HepG2 (cell line): ENCODE measurements around the gene ERBB3. TPM values are rescaled to one million over a fixed set of nuclear protein-coding genes. Genes with fewer than 3 reads are reported as not detected.
A peak's percentile ranks its signal among the peaks of the same experiment; 100 is the strongest.

Experiments
- AKAP8 ChIP-seq: sonication (generic); formaldehyde crosslinking; IDR thresholded peaks from 2 replicates; pipeline ENCODE4 v1.5.1; 2020; ENCODE audit warnings: mild to moderate bottlenecking, missing genetic modification reagents
- ARHGAP35 ChIP-seq: sonication (generic); formaldehyde crosslinking; IDR thresholded peaks from 2 replicates; pipeline ENCODE4 v1.9.0; 2022; ENCODE audit warnings: mild to moderate bottlenecking, inconsistent platforms, moderate library complexity, missing genetic modification reagents, borderline replicate concordance
- GLI4 ChIP-seq: sonication (generic); formaldehyde crosslinking; IDR thresholded peaks from 2 replicates; pipeline ENCODE4 v1.5.1; 2020; ENCODE audit warnings: missing genetic modification reagents, mild to moderate bottlenecking, moderate library complexity, borderline replicate concordance
- HES4 ChIP-seq: sonication (generic); formaldehyde crosslinking; IDR thresholded peaks from 2 replicates; pipeline ENCODE4 v1.9.0; 2021; ENCODE audit warnings: mild to moderate bottlenecking, missing genetic modification reagents, borderline replicate concordance
- HOXA3 ChIP-seq: sonication (generic); formaldehyde crosslinking; IDR thresholded peaks from 2 replicates; pipeline ENCODE4 v1.5.0; 2020; ENCODE audit warnings: missing genetic modification reagents
- MIER3 ChIP-seq: IDR thresholded peaks from 2 replicates; pipeline ENCODE4 v1.6.1; 2016; ENCODE audit warnings: missing compliant biosample characterization, borderline replicate concordance
- NR2C2 ChIP-seq: sonication (generic); formaldehyde crosslinking; IDR thresholded peaks from 2 replicates; pipeline ENCODE4 v1.4.0; 2020; ENCODE audit warnings: missing genetic modification reagents, mild to moderate bottlenecking, moderate library complexity, borderline replicate concordance
- RBM22 ChIP-seq: fragments of 200-400 bp; formaldehyde crosslinking; optimal IDR thresholded peaks from 2 replicates; pipeline ENCODE3; 2017; ENCODE audit warnings: mild to moderate bottlenecking, low read length, moderate library complexity
- RXRB ChIP-seq: IDR thresholded peaks from 2 replicates; pipeline ENCODE4 v1.6.1; 2016; ENCODE audit warnings: borderline replicate concordance, missing genetic modification reagents, missing compliant biosample characterization
- SETDB1 ChIP-seq: sonication (generic); formaldehyde crosslinking; IDR thresholded peaks from 2 replicates; pipeline ENCODE4 v1.5.1; 2020; ENCODE audit warnings: missing genetic modification reagents, mild to moderate bottlenecking, borderline replicate concordance
- SIN3A ChIP-seq: IDR thresholded peaks from 2 replicates; pipeline ENCODE4 v1.6.1; 2011; ENCODE audit warnings: low read depth, mild to moderate bottlenecking, control low read depth, low read length, borderline replicate concordance
- ZFY ChIP-seq: sonication (generic); formaldehyde crosslinking; IDR thresholded peaks from 2 replicates; pipeline ENCODE4 v1.4.0; 2020; ENCODE audit warnings: missing genetic modification reagents
- ZNF251 ChIP-seq: sonication (generic); formaldehyde crosslinking; IDR thresholded peaks from 2 replicates; pipeline ENCODE4 v1.9.0; 2021; ENCODE audit warnings: mild to moderate bottlenecking, missing genetic modification reagents
- ZNF558 ChIP-seq: sonication (generic); formaldehyde crosslinking; IDR thresholded peaks from 2 replicates; pipeline ENCODE4 v1.9.0; 2022; ENCODE audit warnings: mild to moderate bottlenecking, missing genetic modification reagents, borderline replicate concordance
- ZSCAN21 ChIP-seq: sonication (generic); formaldehyde crosslinking; IDR thresholded peaks from 2 replicates; pipeline ENCODE4 v1.8.0; 2022; ENCODE audit warnings: mild to moderate bottlenecking, missing genetic modification reagents, moderate library complexity, borderline replicate concordance
- polyA plus RNA-seq, 8 experiments: library from polyadenylated mRNA; depleted of rRNA in 3 of 8; stranded (reverse) in 7 of 8; unstranded in 1 of 8; fragments of >200 nt; fragmentation: Illumina TruSeq in 4 of 8; extraction: Trizol in 4 of 8; gene quantifications; 2 replicates each; pipeline versions ENCODE4 v1.2.1 to v1.2.3, GENCODE V29; 2011 to 2016; ENCODE audit warnings: low read depth in 4 of 8, missing spikeins in 1 of 8, mixed read lengths in 1 of 8; ENCODE audit not compliant: insufficient read depth in 1 of 8
- total RNA-seq, 5 experiments: library from RNA; depleted of rRNA; stranded (reverse); fragments of >200 nt; fragmentation: Illumina TruSeq; extraction: Trizol; gene quantifications; 2 replicates each; pipeline ENCODE4 v1.2.3, GENCODE V29; 2016; ENCODE audit warnings: low read depth in 1 of 5
- TF ChIP-seq, protein P1 (sequence below): sonication (generic); formaldehyde crosslinking; conservative IDR thresholded peaks from 2 replicates; pipeline ENCODE4 v1.8.0; 2022; ENCODE audit warnings: low read depth, missing genetic modification reagents
- TF ChIP-seq, protein P2 (sequence below): sonication (generic); formaldehyde crosslinking; IDR thresholded peaks from 2 replicates; pipeline ENCODE4 v1.5.1; 2020; ENCODE audit warnings: mild to moderate bottlenecking, missing genetic modification reagents, moderate library complexity
- TF ChIP-seq, protein P3 (sequence below): sonication (generic); formaldehyde crosslinking; conservative IDR thresholded peaks from 2 replicates; pipeline ENCODE4 v1.5.0; 2020; ENCODE audit warnings: missing genetic modification reagents
- TF ChIP-seq, protein P4 (sequence below): sonication (generic); formaldehyde crosslinking; IDR thresholded peaks from 2 replicates; pipeline ENCODE4 v1.4.0; 2020; ENCODE audit warnings: missing genetic modification reagents, borderline replicate concordance
- TF ChIP-seq, protein P5 (sequence below): sonication (generic); formaldehyde crosslinking; IDR thresholded peaks from 2 replicates; pipeline ENCODE4 v1.8.0; 2022; ENCODE audit warnings: mild to moderate bottlenecking, missing genetic modification reagents, moderate library complexity

ERBB3 gene
- total and polyA plus RNA-seq, 2 of the 13 experiments (the other 11 are each of a cell fraction or from before 2014, with no cell fraction given) = 93.6 to 358 TPM

DNA sequence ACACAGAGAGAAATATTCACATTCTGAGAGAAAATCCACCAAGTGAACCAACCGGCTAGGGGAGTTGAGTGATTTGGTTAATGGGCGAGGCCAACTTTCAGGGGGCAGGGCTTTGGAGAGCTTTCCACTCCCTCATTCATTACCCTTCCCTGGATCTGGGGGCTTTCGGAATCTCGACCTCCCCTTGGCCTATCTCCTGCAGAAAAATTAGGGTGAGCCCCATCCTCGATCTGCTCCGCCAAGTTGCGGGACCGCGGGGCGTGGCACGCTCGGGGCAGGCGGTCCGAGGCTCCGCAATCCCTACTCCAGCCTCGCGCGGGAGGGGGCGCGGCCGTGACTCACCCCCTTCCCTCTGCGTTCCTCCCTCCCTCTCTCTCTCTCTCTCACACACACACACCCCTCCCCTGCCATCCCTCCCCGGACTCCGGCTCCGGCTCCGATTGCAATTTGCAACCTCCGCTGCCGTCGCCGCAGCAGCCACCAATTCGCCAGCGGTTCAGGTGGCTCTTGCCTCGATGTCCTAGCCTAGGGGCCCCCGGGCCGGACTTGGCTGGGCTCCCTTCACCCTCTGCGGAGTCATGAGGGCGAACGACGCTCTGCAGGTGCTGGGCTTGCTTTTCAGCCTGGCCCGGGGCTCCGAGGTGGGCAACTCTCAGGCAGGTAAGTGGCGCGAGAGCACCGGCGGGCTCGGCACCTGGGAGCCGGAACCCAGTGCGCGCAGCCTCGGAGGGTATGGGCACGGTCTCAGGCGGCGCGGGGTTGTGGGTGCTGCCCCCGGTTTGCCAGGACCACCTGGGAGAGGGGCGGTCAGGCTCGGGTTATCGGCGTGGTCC lies at the start of gene ERBB3 (continued):
- TF ChIP-seq ZNF558 (CRISPR knock-in tag) (no peak), HOXA3 (peak; percentile 77), SETDB1 (CRISPR knock-in tag) (no peak), GLI4 (CRISPR knock-in tag) (0 out of 2 replicates have a peak, but pooled peaks have one; percentile 41), ZFY (CRISPR knock-in tag) (peak; percentile 33), ZSCAN21 (CRISPR knock-in tag) (peak; percentile 74; the same call in 1 of the 2 replicates), HES4 (CRISPR knock-in tag) (peak; percentile 69; the same call in 1 of the 2 replicates), RBM22 (no peak), SIN3A (peak; percentile 82; the same call in 1 of the 2 replicates), MIER3 (CRISPR knock-in tag) (peak; percentile 18; the same call in 1 of the 2 replicates), ZNF251 (CRISPR knock-in tag) (no peak), ARHGAP35 (CRISPR knock-in tag) (peak; percentile 42), RXRB (CRISPR knock-in tag) (peak; percentile 56), AKAP8 (CRISPR knock-in tag) (no peak), NR2C2 (CRISPR knock-in tag) (no peak; the same call in 1 of the 2 replicates)
- TF ChIP-seq, protein P1, sequence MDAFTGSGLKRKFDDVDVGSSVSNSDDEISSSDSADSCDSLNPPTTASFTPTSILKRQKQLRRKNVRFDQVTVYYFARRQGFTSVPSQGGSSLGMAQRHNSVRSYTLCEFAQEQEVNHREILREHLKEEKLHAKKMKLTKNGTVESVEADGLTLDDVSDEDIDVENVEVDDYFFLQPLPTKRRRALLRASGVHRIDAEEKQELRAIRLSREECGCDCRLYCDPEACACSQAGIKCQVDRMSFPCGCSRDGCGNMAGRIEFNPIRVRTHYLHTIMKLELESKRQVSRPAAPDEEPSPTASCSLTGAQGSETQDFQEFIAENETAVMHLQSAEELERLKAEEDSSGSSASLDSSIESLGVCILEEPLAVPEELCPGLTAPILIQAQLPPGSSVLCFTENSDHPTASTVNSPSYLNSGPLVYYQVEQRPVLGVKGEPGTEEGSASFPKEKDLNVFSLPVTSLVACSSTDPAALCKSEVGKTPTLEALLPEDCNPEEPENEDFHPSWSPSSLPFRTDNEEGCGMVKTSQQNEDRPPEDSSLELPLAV (CRISPR knock-in tag) = no peak
- TF ChIP-seq, protein P2, sequence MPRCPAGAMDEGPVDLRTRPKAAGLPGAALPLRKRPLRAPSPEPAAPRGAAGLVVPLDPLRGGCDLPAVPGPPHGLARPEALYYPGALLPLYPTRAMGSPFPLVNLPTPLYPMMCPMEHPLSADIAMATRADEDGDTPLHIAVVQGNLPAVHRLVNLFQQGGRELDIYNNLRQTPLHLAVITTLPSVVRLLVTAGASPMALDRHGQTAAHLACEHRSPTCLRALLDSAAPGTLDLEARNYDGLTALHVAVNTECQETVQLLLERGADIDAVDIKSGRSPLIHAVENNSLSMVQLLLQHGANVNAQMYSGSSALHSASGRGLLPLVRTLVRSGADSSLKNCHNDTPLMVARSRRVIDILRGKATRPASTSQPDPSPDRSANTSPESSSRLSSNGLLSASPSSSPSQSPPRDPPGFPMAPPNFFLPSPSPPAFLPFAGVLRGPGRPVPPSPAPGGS (CRISPR knock-in tag) = no peak
- TF ChIP-seq, protein P3, sequence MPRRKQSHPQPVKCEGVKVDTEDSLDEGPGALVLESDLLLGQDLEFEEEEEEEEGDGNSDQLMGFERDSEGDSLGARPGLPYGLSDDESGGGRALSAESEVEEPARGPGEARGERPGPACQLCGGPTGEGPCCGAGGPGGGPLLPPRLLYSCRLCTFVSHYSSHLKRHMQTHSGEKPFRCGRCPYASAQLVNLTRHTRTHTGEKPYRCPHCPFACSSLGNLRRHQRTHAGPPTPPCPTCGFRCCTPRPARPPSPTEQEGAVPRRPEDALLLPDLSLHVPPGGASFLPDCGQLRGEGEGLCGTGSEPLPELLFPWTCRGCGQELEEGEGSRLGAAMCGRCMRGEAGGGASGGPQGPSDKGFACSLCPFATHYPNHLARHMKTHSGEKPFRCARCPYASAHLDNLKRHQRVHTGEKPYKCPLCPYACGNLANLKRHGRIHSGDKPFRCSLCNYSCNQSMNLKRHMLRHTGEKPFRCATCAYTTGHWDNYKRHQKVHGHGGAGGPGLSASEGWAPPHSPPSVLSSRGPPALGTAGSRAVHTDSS (CRISPR knock-in tag) = no peak
- TF ChIP-seq, protein P4, sequence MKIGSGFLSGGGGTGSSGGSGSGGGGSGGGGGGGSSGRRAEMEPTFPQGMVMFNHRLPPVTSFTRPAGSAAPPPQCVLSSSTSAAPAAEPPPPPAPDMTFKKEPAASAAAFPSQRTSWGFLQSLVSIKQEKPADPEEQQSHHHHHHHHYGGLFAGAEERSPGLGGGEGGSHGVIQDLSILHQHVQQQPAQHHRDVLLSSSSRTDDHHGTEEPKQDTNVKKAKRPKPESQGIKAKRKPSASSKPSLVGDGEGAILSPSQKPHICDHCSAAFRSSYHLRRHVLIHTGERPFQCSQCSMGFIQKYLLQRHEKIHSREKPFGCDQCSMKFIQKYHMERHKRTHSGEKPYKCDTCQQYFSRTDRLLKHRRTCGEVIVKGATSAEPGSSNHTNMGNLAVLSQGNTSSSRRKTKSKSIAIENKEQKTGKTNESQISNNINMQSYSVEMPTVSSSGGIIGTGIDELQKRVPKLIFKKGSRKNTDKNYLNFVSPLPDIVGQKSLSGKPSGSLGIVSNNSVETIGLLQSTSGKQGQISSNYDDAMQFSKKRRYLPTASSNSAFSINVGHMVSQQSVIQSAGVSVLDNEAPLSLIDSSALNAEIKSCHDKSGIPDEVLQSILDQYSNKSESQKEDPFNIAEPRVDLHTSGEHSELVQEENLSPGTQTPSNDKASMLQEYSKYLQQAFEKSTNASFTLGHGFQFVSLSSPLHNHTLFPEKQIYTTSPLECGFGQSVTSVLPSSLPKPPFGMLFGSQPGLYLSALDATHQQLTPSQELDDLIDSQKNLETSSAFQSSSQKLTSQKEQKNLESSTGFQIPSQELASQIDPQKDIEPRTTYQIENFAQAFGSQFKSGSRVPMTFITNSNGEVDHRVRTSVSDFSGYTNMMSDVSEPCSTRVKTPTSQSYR (CRISPR knock-in tag) = peak; percentile 43; the same call in 1 of the 2 replicates
- TF ChIP-seq, protein P5, sequence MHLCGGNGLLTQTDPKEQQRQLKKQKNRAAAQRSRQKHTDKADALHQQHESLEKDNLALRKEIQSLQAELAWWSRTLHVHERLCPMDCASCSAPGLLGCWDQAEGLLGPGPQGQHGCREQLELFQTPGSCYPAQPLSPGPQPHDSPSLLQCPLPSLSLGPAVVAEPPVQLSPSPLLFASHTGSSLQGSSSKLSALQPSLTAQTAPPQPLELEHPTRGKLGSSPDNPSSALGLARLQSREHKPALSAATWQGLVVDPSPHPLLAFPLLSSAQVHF (CRISPR knock-in tag) = peak; percentile 51; the same call in 1 of the 2 replicates
